ENCODE results near the gene COTL1.

DNA sequence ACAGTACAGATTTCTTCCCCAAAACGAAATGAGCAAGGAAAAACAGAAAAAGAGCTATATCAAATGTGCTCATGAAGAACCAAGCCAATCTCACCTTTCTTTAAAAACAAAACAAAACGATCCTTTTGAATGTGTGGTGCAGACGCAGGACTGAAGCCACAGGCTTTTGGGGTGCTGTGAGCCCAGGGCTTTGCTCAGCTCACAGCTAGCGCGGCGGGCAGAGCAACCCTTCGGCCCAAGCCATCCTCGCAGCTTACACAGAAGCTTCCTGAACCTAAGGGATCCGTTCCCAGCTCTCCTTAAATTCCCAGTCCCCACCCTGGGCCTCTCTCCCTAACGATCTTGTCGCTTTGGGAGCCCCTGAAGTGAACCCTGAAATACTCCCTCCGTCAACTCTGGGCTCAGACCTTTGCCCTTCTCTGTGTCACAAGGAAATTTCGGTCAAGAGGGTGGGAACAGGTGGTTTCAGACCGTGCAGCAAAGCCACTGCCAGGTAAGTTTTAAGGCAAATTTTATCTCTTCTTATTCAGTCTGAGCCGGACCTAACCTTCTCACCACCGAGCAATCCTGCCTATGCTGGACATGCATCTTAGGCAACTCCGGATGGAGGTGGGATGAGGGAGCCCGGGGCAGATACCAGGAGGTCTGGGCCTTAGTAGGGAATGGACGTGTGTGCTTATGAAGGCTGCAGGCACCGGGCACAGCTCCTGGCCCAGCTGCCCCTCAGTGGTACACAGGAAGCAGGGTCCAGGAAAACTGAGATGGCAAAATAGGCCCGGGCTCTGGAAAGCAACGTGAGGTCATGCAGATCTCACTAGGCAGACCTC lies 52.0 kb downstream of the COTL1 start:
- no peak for TF ChIP-seq CTCF (IDR thresholded peaks at IDR 0.05; ENCODE audit: low read depth, low read length, missing input control)
- no peak for TF ChIP-seq YY1 (IDR thresholded peaks at IDR 0.05)
- no peak for TF ChIP-seq ZBTB33 (IDR thresholded peaks at IDR 0.05)
- TF ChIP-seq TAF1 (conservative IDR thresholded peaks at IDR 0.05): no peak
- TF ChIP-seq, protein P1, sequence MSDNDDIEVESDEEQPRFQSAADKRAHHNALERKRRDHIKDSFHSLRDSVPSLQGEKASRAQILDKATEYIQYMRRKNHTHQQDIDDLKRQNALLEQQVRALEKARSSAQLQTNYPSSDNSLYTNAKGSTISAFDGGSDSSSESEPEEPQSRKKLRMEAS (IDR thresholded peaks at IDR 0.05): no peak
- TF ChIP-seq, protein P2, sequence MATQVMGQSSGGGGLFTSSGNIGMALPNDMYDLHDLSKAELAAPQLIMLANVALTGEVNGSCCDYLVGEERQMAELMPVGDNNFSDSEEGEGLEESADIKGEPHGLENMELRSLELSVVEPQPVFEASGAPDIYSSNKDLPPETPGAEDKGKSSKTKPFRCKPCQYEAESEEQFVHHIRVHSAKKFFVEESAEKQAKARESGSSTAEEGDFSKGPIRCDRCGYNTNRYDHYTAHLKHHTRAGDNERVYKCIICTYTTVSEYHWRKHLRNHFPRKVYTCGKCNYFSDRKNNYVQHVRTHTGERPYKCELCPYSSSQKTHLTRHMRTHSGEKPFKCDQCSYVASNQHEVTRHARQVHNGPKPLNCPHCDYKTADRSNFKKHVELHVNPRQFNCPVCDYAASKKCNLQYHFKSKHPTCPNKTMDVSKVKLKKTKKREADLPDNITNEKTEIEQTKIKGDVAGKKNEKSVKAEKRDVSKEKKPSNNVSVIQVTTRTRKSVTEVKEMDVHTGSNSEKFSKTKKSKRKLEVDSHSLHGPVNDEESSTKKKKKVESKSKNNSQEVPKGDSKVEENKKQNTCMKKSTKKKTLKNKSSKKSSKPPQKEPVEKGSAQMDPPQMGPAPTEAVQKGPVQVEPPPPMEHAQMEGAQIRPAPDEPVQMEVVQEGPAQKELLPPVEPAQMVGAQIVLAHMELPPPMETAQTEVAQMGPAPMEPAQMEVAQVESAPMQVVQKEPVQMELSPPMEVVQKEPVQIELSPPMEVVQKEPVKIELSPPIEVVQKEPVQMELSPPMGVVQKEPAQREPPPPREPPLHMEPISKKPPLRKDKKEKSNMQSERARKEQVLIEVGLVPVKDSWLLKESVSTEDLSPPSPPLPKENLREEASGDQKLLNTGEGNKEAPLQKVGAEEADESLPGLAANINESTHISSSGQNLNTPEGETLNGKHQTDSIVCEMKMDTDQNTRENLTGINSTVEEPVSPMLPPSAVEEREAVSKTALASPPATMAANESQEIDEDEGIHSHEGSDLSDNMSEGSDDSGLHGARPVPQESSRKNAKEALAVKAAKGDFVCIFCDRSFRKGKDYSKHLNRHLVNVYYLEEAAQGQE (IDR thresholded peaks at IDR 0.05): no peak

Data from liver (tissue), 3 donors.